Thyroid gland (tissue), 4 donors: ENCODE measurements around the gene GATB. TPM values are rescaled to one million over a fixed set of nuclear protein-coding genes. Genes with fewer than 3 reads are reported as not detected.

Experiments used
- DNase-seq, 2 donors: peaks; one replicate each; pipeline ENCODE4 v3.0.0-alpha.2; 2019
- H3K27ac ChIP-seq, 3 donors: fragments of 200-600 bp; sonication (generic); 1 replicate in 2 of 3; 2 replicates in 1 of 3; pipeline ENCODE4 v1.5.1; 2016 to 2019; ENCODE audit warnings: mild to moderate bottlenecking in 1 of 3, moderate library complexity in 1 of 3
- H3K27me3 ChIP-seq: fragments of 200-600 bp; sonication (generic); one replicate; pipeline ENCODE4 v1.5.1; 2019
- H3K36me3 ChIP-seq, 2 donors: fragments of 200-600 bp; sonication (generic); one replicate each; pipeline ENCODE4 v1.5.1; 2016 to 2019
- H3K4me1 ChIP-seq, 2 donors: fragments of 200-600 bp; sonication (generic); one replicate each; pipeline ENCODE4 v1.5.1; 2017 to 2019
- H3K4me3 ChIP-seq, 3 donors: fragments of 200-600 bp; sonication (generic); replicated peaks in 1 of 3; 1 replicate in 2 of 3; 2 replicates in 1 of 3; pipeline ENCODE4 v1.5.1; 2016; ENCODE audit warnings: mild to moderate bottlenecking in 1 of 3
- H3K9me3 ChIP-seq: fragments of 200-600 bp; sonication (generic); one replicate; pipeline ENCODE4 v1.5.1; 2017
- POLR2A ChIP-seq, 2 donors: fragments of 450-650 bp; IDR thresholded peaks; one replicate each; pipeline ENCODE4 v1.6.1; 2017; ENCODE audit warnings: antibody characterized with exemption in 2 of 2, mild to moderate bottlenecking in 2 of 2, moderate library complexity in 1 of 2
- WGBS, 2 donors: methylation state at CpG; one replicate each; pipeline ENCODE4 v1.1.5; 2017; 5-methylcytosine and 5-hydroxymethylcytosine counted together
- intact Hi-C: fragments of 100-400 bp; cut with DNase I; formaldehyde crosslinking; loops from one replicate; pipeline ENCODE4 v1.15.1; 2023
- total RNA-seq, 4 donors: library from RNA; depleted of rRNA; stranded (reverse); fragments of >200 nt; gene quantifications; one replicate each; pipeline ENCODE4 v1.2.3, GENCODE V29; 2016
- TF ChIP-seq, protein P1 (sequence below), 6 experiments: fragments of 200-600 bp in 3 of 6; fragments of 450-650 bp in 3 of 6; sonication (generic) in 3 of 6; IDR thresholded peaks; one replicate each; pipeline ENCODE4 v1.5.1; 2016 to 2019; ENCODE audit warnings: antibody characterized with exemption in 6 of 6, mild to moderate bottlenecking in 2 of 6, inconsistent platforms in 1 of 6, moderate library complexity in 1 of 6

GATB gene
- total RNA-seq, 4 donors from 2014 or later = 10.9 to 32.5 (median 22.9) TPM

GRCh38 chr4:151669990-151670389, 90.8 kb downstream of the GATB start:
- Histone ChIP-seq H3K4me1 (peaks cover 0 to 3% of the 10 kb centered on the region in 2 donors), H3K9me3 (no peaks in the 10 kb centered on the region), H3K27me3 (no peaks in the 10 kb centered on the region), H3K36me3 (no peaks in the 10 kb centered on the region), H3K27ac (no peak overlapping the region), H3K4me3 (no peak overlapping the region)
- WGBS, 2 donors = 78 to 87% methylated on average over 9 of the region's 9 CpGs
- no peak for DNase-seq
- TF ChIP-seq, protein P1, sequence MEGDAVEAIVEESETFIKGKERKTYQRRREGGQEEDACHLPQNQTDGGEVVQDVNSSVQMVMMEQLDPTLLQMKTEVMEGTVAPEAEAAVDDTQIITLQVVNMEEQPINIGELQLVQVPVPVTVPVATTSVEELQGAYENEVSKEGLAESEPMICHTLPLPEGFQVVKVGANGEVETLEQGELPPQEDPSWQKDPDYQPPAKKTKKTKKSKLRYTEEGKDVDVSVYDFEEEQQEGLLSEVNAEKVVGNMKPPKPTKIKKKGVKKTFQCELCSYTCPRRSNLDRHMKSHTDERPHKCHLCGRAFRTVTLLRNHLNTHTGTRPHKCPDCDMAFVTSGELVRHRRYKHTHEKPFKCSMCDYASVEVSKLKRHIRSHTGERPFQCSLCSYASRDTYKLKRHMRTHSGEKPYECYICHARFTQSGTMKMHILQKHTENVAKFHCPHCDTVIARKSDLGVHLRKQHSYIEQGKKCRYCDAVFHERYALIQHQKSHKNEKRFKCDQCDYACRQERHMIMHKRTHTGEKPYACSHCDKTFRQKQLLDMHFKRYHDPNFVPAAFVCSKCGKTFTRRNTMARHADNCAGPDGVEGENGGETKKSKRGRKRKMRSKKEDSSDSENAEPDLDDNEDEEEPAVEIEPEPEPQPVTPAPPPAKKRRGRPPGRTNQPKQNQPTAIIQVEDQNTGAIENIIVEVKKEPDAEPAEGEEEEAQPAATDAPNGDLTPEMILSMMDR (IDR thresholded peaks at IDR 0.05) = no peak
- no peak for TF ChIP-seq POLR2A (IDR thresholded peaks at IDR 0.05)
- intact Hi-C loops = no loop called here

DNA sequence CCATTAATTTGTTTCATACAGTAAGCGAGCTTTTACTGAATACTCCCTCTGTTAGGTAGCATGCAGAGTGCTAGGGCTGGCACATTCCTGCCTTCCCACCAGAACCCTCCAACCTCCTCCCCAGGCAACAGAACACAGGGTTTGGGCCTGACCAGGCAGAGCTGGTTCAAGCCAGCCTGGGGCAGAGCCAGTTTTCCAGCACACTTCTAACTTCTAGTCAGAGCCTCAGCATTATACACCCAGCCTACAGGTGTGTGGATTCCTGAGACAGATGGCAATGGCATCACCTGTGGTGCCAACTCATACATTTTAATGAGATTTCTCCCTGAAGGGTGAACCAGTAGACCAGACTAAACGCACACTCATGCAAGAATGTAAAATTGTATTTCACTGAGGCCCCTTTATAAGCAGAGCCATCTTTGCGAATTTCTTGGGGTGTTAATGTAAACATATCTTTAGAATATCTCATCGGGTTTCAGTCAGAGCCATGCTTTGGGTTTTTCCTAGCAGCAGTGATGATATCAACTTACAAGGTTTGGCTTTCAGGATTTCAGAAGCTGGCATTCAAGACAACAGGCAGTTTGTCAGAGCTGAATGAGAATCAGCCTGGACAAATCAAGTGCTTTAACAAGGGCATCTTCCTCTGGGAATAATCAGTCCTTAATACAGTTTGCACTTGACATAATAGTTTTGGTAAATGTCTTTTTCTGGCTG, 92.0 kb downstream of the GATB start:
- TF ChIP-seq, protein P1 (IDR thresholded peaks at IDR 0.05) = no peak
- TF ChIP-seq POLR2A (IDR thresholded peaks at IDR 0.05) = no peak
- H3K27me3 ChIP-seq = no peaks in the 10 kb centered on the region
- DNase-seq = no peak
- no peaks in the 10 kb centered on the region for H3K4me1 ChIP-seq
- H3K27ac ChIP-seq = no peak overlapping the region
- H3K9me3 ChIP-seq = no peaks in the 10 kb centered on the region
- no peaks in the 10 kb centered on the region for H3K36me3 ChIP-seq
- WGBS, 2 donors = 89 to 90% methylated on average over 4 of the region's 4 CpGs
- intact Hi-C loops = no loop called here
- no peak overlapping the region for H3K4me3 ChIP-seq

- no peaks in the 10 kb centered on the region for H3K4me1 ChIP-seq
- intact Hi-C loops = no loop called here
- no peak overlapping the region for H3K27ac ChIP-seq
- WGBS, 2 donors = 90 to 91% methylated on average over 4 of the region's 4 CpGs
- no peak for TF ChIP-seq POLR2A (IDR thresholded peaks at IDR 0.05)
- TF ChIP-seq, protein P1 (IDR thresholded peaks at IDR 0.05) = no peak
- no peaks in the 10 kb centered on the region for H3K9me3 ChIP-seq
- H3K27me3 ChIP-seq = no peaks in the 10 kb centered on the region
- no peak overlapping the region for H3K4me3 ChIP-seq
- H3K36me3 ChIP-seq = peaks cover 0 to 3% of the 10 kb centered on the region in 2 donors
- no peak for DNase-seq
Measured at GRCh38 chr4:151667666-151668065, 93.1 kb downstream of the GATB start.

- DNase-seq = no peak
- Histone ChIP-seq H3K36me3 (peaks cover 0 to 3% of the 10 kb centered on the region in 2 donors), H3K4me1 (no peaks in the 10 kb centered on the region), H3K9me3 (no peaks in the 10 kb centered on the region), H3K4me3 (no peak overlapping the region), H3K27ac (no peak overlapping the region), H3K27me3 (no peaks in the 10 kb centered on the region)
- TF ChIP-seq POLR2A (IDR thresholded peaks at IDR 0.05) = no peak
- TF ChIP-seq, protein P1 (IDR thresholded peaks at IDR 0.05) = no peak
- 66 to 73% methylated on average over 3 of the region's 3 CpGs for WGBS, 2 donors
- intact Hi-C loops = no loop called here
Measured at GRCh38 chr4:151667048-151667447, 93.8 kb downstream of the GATB start.

DNA sequence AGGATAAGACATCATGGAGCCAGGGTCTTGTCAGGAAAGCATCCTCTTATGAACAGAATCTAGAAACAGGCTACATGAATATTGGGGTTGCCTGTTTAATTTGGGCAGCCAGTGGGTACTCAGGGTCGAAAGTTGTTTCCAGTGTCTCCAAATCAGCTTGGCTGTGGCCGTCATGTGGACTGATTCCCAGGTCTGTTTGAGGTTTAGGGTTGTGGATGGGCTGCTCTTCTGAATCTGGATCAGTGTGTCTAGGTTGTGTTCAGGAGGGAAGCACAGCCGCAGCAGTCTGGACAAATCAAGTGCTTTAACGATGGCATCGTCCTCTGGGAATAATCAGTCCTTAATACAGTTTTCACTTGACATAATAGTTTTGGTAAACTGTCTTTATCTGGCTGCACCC, 94.3 kb downstream of the GATB start:
- intact Hi-C loops = no loop called here
- Histone ChIP-seq H3K27ac (no peak overlapping the region), H3K9me3 (no peaks in the 10 kb centered on the region), H3K4me1 (no peaks in the 10 kb centered on the region), H3K4me3 (no peak overlapping the region), H3K36me3 (peaks cover 0 to 3% of the 10 kb centered on the region in 2 donors), H3K27me3 (no peaks in the 10 kb centered on the region)
- WGBS, 2 donors = 75 to 95% methylated on average over 5 of the region's 5 CpGs
- DNase-seq = no peak
- no peak for TF ChIP-seq POLR2A (IDR thresholded peaks at IDR 0.05)
- TF ChIP-seq, protein P1 (IDR thresholded peaks at IDR 0.05) = no peak
